Measurements from ENCODE around the gene WNK3.

Gene WNK3

DNA sequence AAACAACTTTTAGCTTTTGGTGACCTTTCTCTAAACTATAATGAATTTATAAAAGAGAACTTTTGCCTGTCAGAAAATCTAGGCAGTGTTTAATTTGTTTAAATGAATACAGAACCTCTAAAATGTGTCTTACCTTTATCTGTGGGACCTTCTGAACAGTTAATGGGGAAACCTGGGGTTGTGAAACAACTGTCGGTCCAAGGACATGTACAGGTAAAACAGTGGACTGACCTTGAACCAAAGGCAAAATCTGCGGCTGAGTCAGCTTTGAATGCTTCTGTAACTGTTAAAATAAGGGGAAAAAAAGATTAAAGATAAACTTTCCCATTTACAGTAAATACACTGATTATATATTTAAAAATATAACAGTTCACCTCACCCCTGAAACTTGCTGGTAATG, 65.1 kb downstream of the WNK3 start:
- Histone ChIP-seq H3K36me3 (ENCODE audit: insufficient read depth, low read length) (no peaks in the 10 kb centered on the region), H2AFZ (ENCODE audit: low read length) (no peak overlapping the region), H3K9me2 (ENCODE audit: low read depth, low read length) (no peaks in the 10 kb centered on the region), H3K79me2 (ENCODE audit: insufficient read depth, low read length) (no peaks in the 10 kb centered on the region), H3K27ac (ENCODE audit: low read depth, low read length, poor library complexity, severe bottlenecking) (no peak overlapping the region), H3K27me3 (ENCODE audit: insufficient read depth, low read length) (no peaks in the 10 kb centered on the region), H3F3A (ENCODE audit: insufficient read depth, low read length) (no peaks in the 10 kb centered on the region), H3K4me1 (ENCODE audit: insufficient read depth, low read length, severe bottlenecking) (no peaks in the 10 kb centered on the region), H4K20me1 (ENCODE audit: insufficient read depth, low read length) (no peaks in the 10 kb centered on the region), H3K9ac (ENCODE audit: low read length) (no peak overlapping the region), H3K4me2 (ENCODE audit: low read length) (no peak overlapping the region), H3K9me3 (ENCODE audit: low read length) (no peaks in the 10 kb centered on the region), H3K4me3 (ENCODE audit: low read depth, low read length, poor library complexity, severe bottlenecking) (no peak overlapping the region)
- no peak for TF ChIP-seq EZH2 (IDR thresholded peaks at IDR 0.05; ENCODE audit: borderline replicate concordance, low read length)

DNA sequence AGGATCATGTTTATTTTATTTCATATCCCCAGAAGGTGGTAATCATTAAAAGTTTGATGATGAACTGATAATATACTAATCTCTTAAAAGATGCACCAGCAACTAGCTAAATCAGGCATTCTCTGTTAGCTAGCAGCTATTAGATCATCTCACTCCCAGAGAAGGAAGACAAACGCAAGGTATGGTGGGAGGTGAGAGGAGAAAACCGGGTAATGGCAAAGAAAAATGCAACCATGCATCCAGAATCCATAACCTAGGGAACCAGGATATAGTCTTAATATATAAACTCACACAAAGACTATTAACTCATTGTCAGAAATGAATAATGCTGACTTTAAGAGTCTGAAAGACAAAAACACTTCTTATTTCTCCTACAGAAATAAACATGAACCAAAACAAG, 66.1 kb downstream of the WNK3 start:
- no peak overlapping the region for H3K9ac ChIP-seq (ENCODE audit: low read length)
- H3K9me2 ChIP-seq (ENCODE audit: low read depth, low read length), result no peaks in the 10 kb centered on the region
- no peaks in the 10 kb centered on the region for H3K4me1 ChIP-seq (ENCODE audit: insufficient read depth, low read length, severe bottlenecking)
- TF ChIP-seq EZH2 (IDR thresholded peaks at IDR 0.05; ENCODE audit: borderline replicate concordance, low read length), result no peak
- TF ChIP-seq, protein P1, sequence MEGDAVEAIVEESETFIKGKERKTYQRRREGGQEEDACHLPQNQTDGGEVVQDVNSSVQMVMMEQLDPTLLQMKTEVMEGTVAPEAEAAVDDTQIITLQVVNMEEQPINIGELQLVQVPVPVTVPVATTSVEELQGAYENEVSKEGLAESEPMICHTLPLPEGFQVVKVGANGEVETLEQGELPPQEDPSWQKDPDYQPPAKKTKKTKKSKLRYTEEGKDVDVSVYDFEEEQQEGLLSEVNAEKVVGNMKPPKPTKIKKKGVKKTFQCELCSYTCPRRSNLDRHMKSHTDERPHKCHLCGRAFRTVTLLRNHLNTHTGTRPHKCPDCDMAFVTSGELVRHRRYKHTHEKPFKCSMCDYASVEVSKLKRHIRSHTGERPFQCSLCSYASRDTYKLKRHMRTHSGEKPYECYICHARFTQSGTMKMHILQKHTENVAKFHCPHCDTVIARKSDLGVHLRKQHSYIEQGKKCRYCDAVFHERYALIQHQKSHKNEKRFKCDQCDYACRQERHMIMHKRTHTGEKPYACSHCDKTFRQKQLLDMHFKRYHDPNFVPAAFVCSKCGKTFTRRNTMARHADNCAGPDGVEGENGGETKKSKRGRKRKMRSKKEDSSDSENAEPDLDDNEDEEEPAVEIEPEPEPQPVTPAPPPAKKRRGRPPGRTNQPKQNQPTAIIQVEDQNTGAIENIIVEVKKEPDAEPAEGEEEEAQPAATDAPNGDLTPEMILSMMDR (IDR thresholded peaks at IDR 0.05; ENCODE audit: low read length), result no peak
- no peaks in the 10 kb centered on the region for H3K27me3 ChIP-seq (ENCODE audit: insufficient read depth, low read length)
- no peaks in the 10 kb centered on the region for H3K9me3 ChIP-seq (ENCODE audit: low read length)
- no peak overlapping the region for H2AFZ ChIP-seq (ENCODE audit: low read length)
- H3K4me2 ChIP-seq (ENCODE audit: low read length), result no peak overlapping the region
- no peak overlapping the region for H3K4me3 ChIP-seq (ENCODE audit: low read depth, low read length, poor library complexity, severe bottlenecking)
- H3K27ac ChIP-seq (ENCODE audit: low read depth, low read length, poor library complexity, severe bottlenecking), result no peak overlapping the region
- H4K20me1 ChIP-seq (ENCODE audit: insufficient read depth, low read length), result no peaks in the 10 kb centered on the region
- H3K79me2 ChIP-seq (ENCODE audit: insufficient read depth, low read length), result no peaks in the 10 kb centered on the region
- H3K36me3 ChIP-seq (ENCODE audit: insufficient read depth, low read length), result no peaks in the 10 kb centered on the region
- H3F3A ChIP-seq (ENCODE audit: insufficient read depth, low read length), result no peaks in the 10 kb centered on the region

DNA sequence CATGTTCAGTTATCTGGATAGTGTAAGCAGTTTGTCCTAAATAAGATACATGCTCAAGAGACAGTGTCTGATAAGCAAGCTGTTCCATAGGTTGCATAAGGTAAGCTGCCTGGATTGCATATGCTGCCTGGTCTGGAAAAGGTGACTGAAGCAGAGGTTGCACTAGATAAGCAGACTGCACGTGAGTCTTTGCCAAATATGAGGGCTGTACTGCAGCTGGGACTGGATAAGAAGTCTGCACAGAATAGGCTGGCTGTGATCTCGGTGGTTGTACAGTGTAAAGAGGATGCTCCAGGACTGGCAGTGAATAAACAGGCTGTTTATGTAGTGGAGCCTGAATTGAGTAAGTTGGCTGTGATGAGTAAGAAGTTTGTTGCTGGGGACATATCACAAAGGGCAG, 68.9 kb downstream of the WNK3 start:
- no peak overlapping the region for H3K27ac ChIP-seq (ENCODE audit: low read depth, low read length, poor library complexity, severe bottlenecking)
- no peaks in the 10 kb centered on the region for H3K4me1 ChIP-seq (ENCODE audit: insufficient read depth, low read length, severe bottlenecking)
- H3K4me3 ChIP-seq (ENCODE audit: low read depth, low read length, poor library complexity, severe bottlenecking), result no peak overlapping the region
- H3K9me3 ChIP-seq (ENCODE audit: low read length), result no peaks in the 10 kb centered on the region
- no peaks in the 10 kb centered on the region for H4K20me1 ChIP-seq (ENCODE audit: insufficient read depth, low read length)
- TF ChIP-seq, protein P1 (IDR thresholded peaks at IDR 0.05; ENCODE audit: low read length), result no peak
- TF ChIP-seq EZH2 (IDR thresholded peaks at IDR 0.05; ENCODE audit: borderline replicate concordance, low read length), result no peak
- no peaks in the 10 kb centered on the region for H3K79me2 ChIP-seq (ENCODE audit: insufficient read depth, low read length)
- no peaks in the 10 kb centered on the region for H3K36me3 ChIP-seq (ENCODE audit: insufficient read depth, low read length)
- no peak overlapping the region for H3K4me2 ChIP-seq (ENCODE audit: low read length)
- no peak overlapping the region for H2AFZ ChIP-seq (ENCODE audit: low read length)
- H3K9ac ChIP-seq (ENCODE audit: low read length), result no peak overlapping the region
- no peaks in the 10 kb centered on the region for H3F3A ChIP-seq (ENCODE audit: insufficient read depth, low read length)
- no peaks in the 10 kb centered on the region for H3K27me3 ChIP-seq (ENCODE audit: insufficient read depth, low read length)
- H3K9me2 ChIP-seq (ENCODE audit: low read depth, low read length), result no peaks in the 10 kb centered on the region

DNA sequence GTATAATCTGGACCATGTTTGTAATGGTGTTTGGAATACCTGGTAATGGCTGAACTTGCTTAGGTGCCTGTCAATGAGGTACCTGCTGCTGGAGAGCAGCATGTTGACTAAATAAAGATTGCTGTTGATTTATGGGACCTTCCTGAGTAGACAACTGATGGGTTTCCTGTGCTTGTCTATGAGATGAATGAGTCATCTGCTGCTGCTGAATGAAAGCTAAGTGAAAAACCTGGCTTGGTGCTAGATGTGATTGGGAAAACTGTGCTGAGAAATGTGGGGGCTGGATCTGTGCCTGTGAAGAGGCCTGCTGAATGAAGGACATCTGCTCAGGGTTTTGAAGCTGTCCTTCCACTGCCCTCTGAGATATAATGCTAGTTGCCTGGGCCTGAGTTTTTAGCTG, 69.6 kb downstream of the WNK3 start:
- no peak overlapping the region for H2AFZ ChIP-seq (ENCODE audit: low read length)
- no peaks in the 10 kb centered on the region for H3K79me2 ChIP-seq (ENCODE audit: insufficient read depth, low read length)

More for the DNA sequence above, 69.6 kb downstream of the WNK3 start:
- Histone ChIP-seq H3K9ac (ENCODE audit: low read length) (no peak overlapping the region), H3F3A (ENCODE audit: insufficient read depth, low read length) (no peaks in the 10 kb centered on the region), H3K4me1 (ENCODE audit: insufficient read depth, low read length, severe bottlenecking) (no peaks in the 10 kb centered on the region), H4K20me1 (ENCODE audit: insufficient read depth, low read length) (no peaks in the 10 kb centered on the region), H3K9me3 (ENCODE audit: low read length) (no peaks in the 10 kb centered on the region), H3K27me3 (ENCODE audit: insufficient read depth, low read length) (no peaks in the 10 kb centered on the region), H3K36me3 (ENCODE audit: insufficient read depth, low read length) (no peaks in the 10 kb centered on the region), H3K4me2 (ENCODE audit: low read length) (no peak overlapping the region), H3K9me2 (ENCODE audit: low read depth, low read length) (no peaks in the 10 kb centered on the region), H3K27ac (ENCODE audit: low read depth, low read length, poor library complexity, severe bottlenecking) (no peak overlapping the region), H3K4me3 (ENCODE audit: low read depth, low read length, poor library complexity, severe bottlenecking) (no peak overlapping the region)
- TF ChIP-seq EZH2 (IDR thresholded peaks at IDR 0.05; ENCODE audit: borderline replicate concordance, low read length), result no peak
- TF ChIP-seq, protein P1 (IDR thresholded peaks at IDR 0.05; ENCODE audit: low read length), result no peak

Measured in OCI-LY1 (cell line).